Large intestine (tissue), 3 donors: ENCODE results near the gene EVI5L. TPM values are rescaled to one million over a fixed set of nuclear protein-coding genes. Genes with fewer than 3 reads are reported as not detected.
"Not testable (repeated sequence)": the region's sequence is repeated elsewhere in the genome, so short reads cannot be mapped to it uniquely, and the experiment has no call there.

Source experiments
- DNase-seq, 2 donors: peaks; one replicate each; pipeline versions ENCODE4 v3.0.0 to v3.0.0-alpha.2; 2013
- H3K27ac ChIP-seq: one replicate; pipeline ENCODE4 v1.5.1; 2013; ENCODE audit warnings: low read length
- H3K27me3 ChIP-seq: 2 replicates; pipeline ENCODE4 v1.6.1; 2013; ENCODE audit warnings: low read length; ENCODE audit not compliant: control insufficient read depth, insufficient read depth
- H3K36me3 ChIP-seq: 2 replicates; pipeline ENCODE4 v1.6.1; 2013; ENCODE audit warnings: low read length; ENCODE audit not compliant: control insufficient read depth, insufficient read depth
- H3K4me1 ChIP-seq: one replicate; pipeline ENCODE4 v1.6.1; 2013; ENCODE audit warnings: low read length; ENCODE audit not compliant: control insufficient read depth, insufficient read depth
- H3K4me3 ChIP-seq: one replicate; pipeline ENCODE4 v1.5.1; 2013; ENCODE audit warnings: low read length
- H3K9me3 ChIP-seq: one replicate; pipeline ENCODE4 v1.6.1; 2013; ENCODE audit warnings: mild to moderate bottlenecking, low read depth, low read length, moderate library complexity; ENCODE audit not compliant: control insufficient read depth
- WGBS: methylation state at CpG from one replicate; pipeline ENCODE4 v1.1.5; 2013; ENCODE audit warnings: low lambda C conversion rate; ENCODE audit not compliant: insufficient coverage; 5-methylcytosine and 5-hydroxymethylcytosine counted together
- polyA plus RNA-seq: library from polyadenylated mRNA; unstranded; fragments of 120-200 nt; gene quantifications from one replicate; pipeline ENCODE4 v1.2.1, GENCODE V29; 2013

The EVI5L gene
- polyA plus RNA-seq, 1 donor: 9.3 TPM

- Histone ChIP-seq H3K27me3 (no peaks in the 10 kb centered on the region), H3K9me3 (no peaks in the 10 kb centered on the region), H3K4me1 (peaks cover 13% of the 10 kb centered on the region), H3K4me3 (no peak overlapping the region), H3K36me3 (no peaks in the 10 kb centered on the region), H3K27ac (peak overlapping the region; percentile 70)
- WGBS: no CpG with 5 or more reads among the region's 45 CpGs
- peak; percentile 92 to 93 for DNase-seq
These were observed 23.1 kb downstream of the EVI5L start for GRCh38 chr19:7852851-7853769.

- WGBS: no CpG with 5 or more reads among the region's 12 CpGs
- H3K4me3 ChIP-seq: no peak overlapping the region
- peak overlapping the region; percentile 70 for H3K27ac ChIP-seq
- peak in 1 of 2 donors; percentile 66 for DNase-seq
- no peaks in the 10 kb centered on the region for H3K9me3 ChIP-seq
- H3K27me3 ChIP-seq: no peaks in the 10 kb centered on the region
- H3K4me1 ChIP-seq: peaks cover 18% of the 10 kb centered on the region
- no peaks in the 10 kb centered on the region for H3K36me3 ChIP-seq
These were observed 23.7 kb downstream of the EVI5L start for GRCh38 chr19:7853770-7854128.

- Histone ChIP-seq H3K27ac (no peak overlapping the region), H3K36me3 (peaks cover 11% of the 10 kb centered on the region), H3K27me3 (peaks cover 3% of the 10 kb centered on the region), H3K4me1 (peaks cover 18% of the 10 kb centered on the region), H3K9me3 (no peaks in the 10 kb centered on the region), H3K4me3 (no peak overlapping the region)
- no CpG with 5 or more reads among the region's 26 CpGs for WGBS
- no peak for DNase-seq
These were observed 25.5 kb downstream of the EVI5L start for GRCh38 chr19:7855426-7856108.

- H3K9me3 ChIP-seq: no peaks in the 10 kb centered on the region
- WGBS: no CpG with 5 or more reads among the region's 16 CpGs
- no peak overlapping the region for H3K27ac ChIP-seq
- DNase-seq: no peak
- peaks cover 12% of the 10 kb centered on the region for H3K36me3 ChIP-seq
- peaks cover 9% of the 10 kb centered on the region for H3K27me3 ChIP-seq
- H3K4me3 ChIP-seq: no peak overlapping the region
- H3K4me1 ChIP-seq: peaks cover 21% of the 10 kb centered on the region
These were observed 26.1 kb downstream of the EVI5L start for GRCh38 chr19:7856109-7856591.

GRCh38 chr19:7856679-7857663 is 27.0 kb downstream of the EVI5L start:
- Histone ChIP-seq H3K4me1 (peaks cover 29% of the 10 kb centered on the region), H3K4me3 (no peak overlapping the region), H3K36me3 (peaks cover 12% of the 10 kb centered on the region), H3K27ac (no peak overlapping the region), H3K27me3 (peaks cover 17% of the 10 kb centered on the region), H3K9me3 (peaks cover under 1% of the 10 kb centered on the region)
- no CpG with 5 or more reads among the region's 38 CpGs for WGBS
- DNase-seq: no peak

- H3K4me1 ChIP-seq: peaks cover 31% of the 10 kb centered on the region
- H3K9me3 ChIP-seq: peaks cover 4% of the 10 kb centered on the region
- H3K27me3 ChIP-seq: peaks cover 21% of the 10 kb centered on the region
- no peak for DNase-seq
- no peak overlapping the region for H3K4me3 ChIP-seq
- H3K36me3 ChIP-seq: peaks cover 12% of the 10 kb centered on the region
- no peak overlapping the region for H3K27ac ChIP-seq
- no CpG with 5 or more reads among the region's 8 CpGs for WGBS
These were observed 27.7 kb downstream of the EVI5L start for GRCh38 chr19:7857727-7858108.

GRCh38 chr19:7858109-7858770 is 28.2 kb downstream of the EVI5L start:
- no CpG with 5 or more reads among the region's 29 CpGs for WGBS
- peaks cover 23% of the 10 kb centered on the region for H3K27me3 ChIP-seq

GRCh38 chr19:7859087-7859486 is 29.1 kb downstream of the EVI5L start:
- not testable (repeated sequence) for H3K4me3 ChIP-seq, H3K27ac ChIP-seq, DNase-seq
- no CpG with 5 or more reads among the region's 8 CpGs for WGBS
- H3K9me3 ChIP-seq: peaks cover 13% of the 10 kb centered on the region
- peaks cover 31% of the 10 kb centered on the region for H3K27me3 ChIP-seq
- peaks cover 22% of the 10 kb centered on the region for H3K4me1 ChIP-seq
- peaks cover 12% of the 10 kb centered on the region for H3K36me3 ChIP-seq

More at GRCh38 chr19:7858109-7858770, 28.2 kb downstream of the EVI5L start:
- Histone ChIP-seq H3K4me3 (no peak overlapping the region), H3K27ac (no peak overlapping the region), H3K9me3 (peaks cover 6% of the 10 kb centered on the region), H3K4me1 (peaks cover 27% of the 10 kb centered on the region), H3K36me3 (peaks cover 12% of the 10 kb centered on the region)
- peak in 1 of 2 donors; percentile 56 for DNase-seq

GRCh38 chr19:7859831-7860713 is 30.1 kb downstream of the EVI5L start:
- no peak overlapping the region for H3K4me3 ChIP-seq
- no peak overlapping the region for H3K27ac ChIP-seq
- DNase-seq: no peak
- peaks cover 41% of the 10 kb centered on the region for H3K27me3 ChIP-seq
- H3K36me3 ChIP-seq: peaks cover 12% of the 10 kb centered on the region
- peaks cover 17% of the 10 kb centered on the region for H3K9me3 ChIP-seq
- peaks cover 22% of the 10 kb centered on the region for H3K4me1 ChIP-seq
- WGBS: no CpG with 5 or more reads among the region's 22 CpGs
